T-helper 2 cell treated with Interferon-gamma antibody and Interleukin-4, amounts not matched to agents 5 μg/mL and 100 μg/mL, for 36 hours (primary cell): ENCODE results near the gene UNC13B.
A peak's percentile ranks its signal among the peaks of the same experiment; 100 is the strongest.
"Not testable (repeated sequence)": the region's sequence is repeated elsewhere in the genome, so short reads cannot be mapped to it uniquely, and the experiment has no call there.

Source experiments
- DNase-seq: peaks from one replicate; pipeline ENCODE4 v3.0.0; 2021; ENCODE audit warnings: low spot score
- H3K27ac Mint-ChIP-seq: one replicate; pipeline ENCODE4 v1.8.0; 2021; ENCODE audit warnings: mild to moderate bottlenecking, mixed read lengths
- H3K27me3 Mint-ChIP-seq: one replicate; pipeline ENCODE4 v1.8.0; 2021; ENCODE audit warnings: low read depth, mixed read lengths
- H3K36me3 Mint-ChIP-seq: one replicate; pipeline ENCODE4 v1.8.0; 2021; ENCODE audit warnings: low read depth, mixed read lengths
- H3K4me1 Mint-ChIP-seq: one replicate; pipeline ENCODE4 v1.8.0; 2021; ENCODE audit warnings: low read depth, mixed read lengths
- H3K4me3 Mint-ChIP-seq: one replicate; pipeline ENCODE4 v1.8.0; 2022; ENCODE audit warnings: mild to moderate bottlenecking, moderate library complexity, mixed read lengths
- H3K9me3 Mint-ChIP-seq: one replicate; pipeline ENCODE4 v1.8.0; 2021; ENCODE audit warnings: mixed read lengths

Gene UNC13B

DNA sequence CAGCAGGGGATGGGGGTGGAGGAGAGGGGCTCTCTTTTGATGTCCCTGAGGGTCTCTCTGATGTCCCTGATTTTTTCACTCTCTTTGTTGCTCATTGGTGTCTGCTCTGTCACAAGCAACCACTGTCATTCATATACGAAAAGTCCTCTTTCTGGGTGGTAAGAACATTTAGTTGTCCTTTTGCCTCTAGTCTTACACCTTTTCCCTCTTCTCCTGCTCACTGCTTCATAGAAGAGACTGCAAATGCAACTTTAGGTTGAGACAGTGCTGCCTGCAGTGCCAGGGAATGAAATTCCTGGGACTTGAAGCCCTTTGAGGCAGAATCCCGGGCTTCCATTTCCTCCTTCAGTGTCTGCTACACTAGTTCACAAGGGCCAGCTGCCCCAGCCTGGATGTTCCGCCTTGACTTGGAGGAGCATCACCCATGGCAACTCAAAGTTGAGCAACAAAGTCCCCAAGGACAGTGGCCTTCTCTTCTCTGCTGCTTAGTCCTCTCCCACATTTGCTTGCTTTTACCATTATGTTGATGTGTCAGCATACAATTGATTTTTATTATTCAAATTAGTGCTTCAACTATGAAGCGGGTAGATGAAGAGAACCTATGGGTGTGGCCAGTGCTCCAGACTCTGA is 233.4 kb downstream of the UNC13B start:
- Mint-ChIP-seq H3K4me1 (no peaks in the 10 kb centered on the region), H3K9me3 (no peaks in the 10 kb centered on the region), H3K36me3 (no peaks in the 10 kb centered on the region), H3K27me3 (no peaks in the 10 kb centered on the region), H3K27ac (no peak overlapping the region), H3K4me3 (no peak overlapping the region)
- DNase-seq = no peak

DNA sequence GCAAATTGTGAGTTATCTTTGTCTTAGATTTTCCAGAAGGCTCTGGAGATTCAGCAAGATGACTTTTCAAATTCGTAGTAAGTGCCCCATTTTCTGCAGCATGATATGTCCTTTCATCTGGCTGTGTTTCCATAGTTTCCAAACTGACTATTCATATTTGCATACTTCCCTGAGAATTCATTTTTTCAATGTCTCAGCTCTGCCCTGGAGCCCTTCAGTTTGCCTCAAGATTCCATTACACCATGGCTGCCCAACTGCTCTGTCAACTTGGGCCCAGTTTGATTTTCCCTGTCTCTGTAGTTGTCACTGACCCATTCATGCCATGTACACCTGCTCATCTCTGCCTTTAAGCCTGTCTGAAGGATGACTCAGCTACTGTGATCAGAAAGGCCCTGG is 233.9 kb downstream of the UNC13B start:
- no peaks in the 10 kb centered on the region for H3K4me1 Mint-ChIP-seq

DNA sequence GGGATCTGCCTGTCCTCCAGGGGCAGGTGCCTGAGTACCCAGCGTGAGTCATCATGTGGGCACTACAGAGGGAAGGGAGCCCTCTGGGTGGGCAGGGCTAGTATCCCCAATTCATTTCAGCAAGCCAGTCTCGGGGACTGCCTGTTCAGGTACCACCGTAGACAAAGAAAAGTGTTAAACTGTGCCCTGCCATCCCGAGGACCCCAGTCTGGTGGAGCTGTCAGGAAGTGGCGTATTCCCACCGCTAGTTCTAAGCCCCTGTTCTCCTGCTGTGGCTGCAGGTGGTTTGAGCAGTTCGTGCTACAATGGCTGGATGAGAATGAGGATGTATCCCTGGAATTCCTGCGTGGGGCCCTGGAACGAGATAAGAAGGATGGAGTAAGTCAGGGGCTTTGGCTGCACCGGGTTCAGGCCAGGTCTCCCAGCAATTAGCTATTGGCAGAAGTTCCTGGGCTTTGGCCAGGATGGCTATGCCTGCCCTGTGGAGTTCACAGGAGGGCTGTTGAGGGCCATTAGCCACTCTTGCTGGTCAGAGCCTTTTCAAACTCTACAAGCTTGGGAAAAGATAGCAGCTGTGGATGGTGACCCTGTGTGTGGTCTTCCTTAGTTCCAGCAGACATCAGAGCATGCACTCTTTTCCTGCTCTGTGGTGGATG is 234.9 kb downstream of the UNC13B start:
- Mint-ChIP-seq H3K9me3 (no peaks in the 10 kb centered on the region), H3K36me3 (no peaks in the 10 kb centered on the region), H3K27ac (no peak overlapping the region), H3K4me3 (no peak overlapping the region), H3K4me1 (no peaks in the 10 kb centered on the region), H3K27me3 (no peaks in the 10 kb centered on the region)
- DNase-seq = no peak

More for the DNA sequence above, 233.9 kb downstream of the UNC13B start:
- Mint-ChIP-seq H3K27me3 (no peaks in the 10 kb centered on the region), H3K4me3 (no peak overlapping the region), H3K36me3 (no peaks in the 10 kb centered on the region), H3K9me3 (no peaks in the 10 kb centered on the region), H3K27ac (no peak overlapping the region)
- no peak for DNase-seq

DNA sequence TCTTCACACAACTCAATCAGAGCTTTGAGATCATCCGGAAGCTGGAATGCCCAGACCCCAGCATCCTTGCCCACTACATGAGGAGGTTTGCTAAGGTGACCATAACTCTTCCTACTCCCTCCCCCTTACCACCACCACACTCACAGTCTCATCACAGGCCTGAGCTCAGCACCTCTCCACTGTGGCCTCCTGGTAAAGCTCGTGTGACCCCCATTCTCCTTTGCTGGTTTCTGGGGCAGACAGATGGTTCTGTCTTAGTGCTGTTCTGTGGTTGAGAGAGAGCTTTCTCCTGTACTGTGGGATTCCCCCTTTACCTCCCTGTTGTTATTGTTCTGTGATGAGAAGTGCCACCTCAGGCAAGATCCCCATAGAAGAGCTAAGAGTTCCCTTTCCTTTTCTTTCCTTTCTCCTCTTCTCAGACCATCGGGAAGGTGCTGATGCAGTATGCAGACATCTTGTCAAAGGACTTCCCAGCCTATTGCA is 235.4 kb downstream of the UNC13B start:
- Mint-ChIP-seq H3K27me3 (no peaks in the 10 kb centered on the region), H3K27ac (no peak overlapping the region), H3K4me3 (no peak overlapping the region), H3K4me1 (no peaks in the 10 kb centered on the region), H3K9me3 (no peaks in the 10 kb centered on the region), H3K36me3 (no peaks in the 10 kb centered on the region)
- DNase-seq = no peak

DNA sequence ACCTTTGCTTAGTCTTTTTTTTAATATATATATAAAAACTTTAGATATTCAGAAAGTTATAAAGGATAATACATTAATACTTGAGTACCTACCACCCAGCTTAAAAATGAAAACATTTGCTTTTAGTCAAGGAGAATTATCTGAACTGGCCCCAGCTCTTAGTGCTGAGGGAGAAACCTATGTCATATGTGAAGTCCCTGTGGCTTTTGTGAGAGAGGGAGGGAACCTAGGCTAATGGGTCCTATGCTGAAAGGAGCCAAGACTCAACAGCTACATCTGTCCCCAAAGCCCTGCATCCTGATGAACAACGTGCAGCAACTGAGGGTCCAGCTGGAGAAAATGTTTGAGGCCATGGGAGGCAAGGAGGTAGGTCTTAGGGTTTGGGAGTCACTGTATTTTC is 236.1 kb downstream of the UNC13B start:
- Mint-ChIP-seq H3K27ac (no peak overlapping the region), H3K27me3 (no peaks in the 10 kb centered on the region), H3K4me1 (no peaks in the 10 kb centered on the region), H3K36me3 (no peaks in the 10 kb centered on the region), H3K9me3 (no peaks in the 10 kb centered on the region), H3K4me3 (no peak overlapping the region)
- no peak for DNase-seq

DNA sequence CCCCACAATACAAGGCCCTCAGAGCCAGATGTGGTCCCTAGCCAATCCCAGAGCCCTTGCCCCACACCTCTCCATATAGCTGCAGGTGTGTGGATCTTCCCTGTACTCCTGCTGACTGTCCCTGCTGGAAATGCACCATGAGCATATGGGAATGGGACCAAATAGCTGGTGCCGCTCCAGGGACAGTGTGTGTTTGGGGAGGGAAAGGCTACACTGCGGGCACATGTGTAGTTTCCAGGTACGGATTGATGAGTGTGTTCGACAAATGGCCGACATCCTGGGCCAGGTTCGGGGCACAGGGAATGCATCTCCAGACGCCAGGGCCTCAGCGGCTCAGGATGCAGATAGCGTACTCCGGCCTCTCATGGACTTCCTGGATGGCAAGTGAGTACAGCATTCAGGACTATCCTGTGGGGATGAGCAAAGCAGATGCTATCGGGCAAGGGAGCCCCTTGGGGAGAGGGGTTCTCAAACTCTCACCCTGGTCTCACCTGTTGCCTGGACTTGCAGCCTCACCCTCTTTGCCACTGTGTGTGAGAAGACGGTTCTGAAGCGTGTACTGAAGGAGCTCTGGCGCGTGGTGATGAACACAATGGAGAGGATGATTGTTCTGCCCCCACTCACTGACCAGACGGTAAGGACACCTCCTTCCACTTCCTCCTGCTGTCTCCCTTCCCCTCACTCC is 237.0 kb downstream of the UNC13B start:
- H3K4me1 Mint-ChIP-seq = no peaks in the 10 kb centered on the region
- H3K4me3 Mint-ChIP-seq = no peak overlapping the region
- H3K9me3 Mint-ChIP-seq = no peaks in the 10 kb centered on the region
- no peaks in the 10 kb centered on the region for H3K27me3 Mint-ChIP-seq
- DNase-seq = no peak
- H3K36me3 Mint-ChIP-seq = no peaks in the 10 kb centered on the region
- no peak overlapping the region for H3K27ac Mint-ChIP-seq

DNA sequence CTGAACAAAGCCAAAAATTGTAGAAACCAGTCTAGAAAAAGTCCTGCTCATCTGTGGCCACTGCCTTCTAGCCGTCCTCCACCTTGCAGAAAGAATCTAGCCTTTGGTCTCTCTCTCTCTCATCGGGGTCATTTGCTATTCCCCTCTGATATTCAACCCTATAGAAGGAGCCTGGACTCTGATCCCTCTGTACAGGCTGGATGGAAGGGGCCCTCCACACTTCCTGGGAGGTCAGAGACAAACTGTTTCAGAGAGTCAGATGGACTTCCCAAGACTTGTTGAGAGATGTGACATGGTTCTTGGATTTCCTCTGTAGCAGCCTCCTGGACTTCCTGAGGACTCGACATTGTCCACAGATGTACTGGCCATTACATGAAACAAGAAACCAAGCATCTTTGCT is 243.1 kb downstream of the UNC13B start:
- no peak overlapping the region for H3K4me3 Mint-ChIP-seq

DNA sequence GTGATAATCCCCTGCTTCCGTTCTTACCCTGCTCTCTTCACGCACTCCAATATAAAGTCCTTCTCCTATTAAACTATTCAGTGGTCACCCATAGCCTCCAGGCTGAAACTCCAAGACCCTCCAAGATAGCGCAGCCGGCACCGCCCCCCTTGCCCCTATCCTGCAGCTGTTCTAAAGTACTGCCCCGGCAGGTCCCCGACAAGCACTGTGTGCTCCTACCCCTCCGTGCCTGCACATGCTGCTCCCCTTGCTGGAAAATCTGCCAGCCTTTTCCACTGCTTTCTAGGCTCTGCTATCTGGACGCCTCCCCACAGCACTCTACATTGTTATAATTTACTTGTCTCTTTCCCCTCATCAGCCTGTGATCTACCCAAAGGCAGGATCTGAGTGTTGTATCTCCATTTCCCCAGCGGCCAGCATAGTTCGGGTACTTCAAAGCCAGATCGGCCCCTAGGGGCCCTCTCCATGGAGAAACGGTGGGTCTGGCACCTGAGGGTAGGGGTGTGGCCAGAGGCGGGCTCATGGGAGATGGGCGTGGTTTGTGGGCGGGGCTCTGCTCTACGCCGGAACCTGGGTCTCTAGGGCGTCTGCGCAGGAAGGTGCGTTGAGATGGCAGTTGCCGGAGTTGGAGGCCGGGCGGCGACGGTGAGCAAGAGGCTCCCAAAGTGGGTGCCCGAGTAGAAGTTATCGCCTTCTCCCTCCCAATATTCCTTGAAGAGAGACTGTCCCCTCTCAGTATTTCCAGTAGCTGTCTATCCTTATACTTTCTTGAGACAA is 244.6 kb downstream of the UNC13B start:
- Mint-ChIP-seq H3K4me3 (no peak overlapping the region), H3K4me1 (no peaks in the 10 kb centered on the region), H3K27ac (peak overlapping the region; percentile 6), H3K27me3 (peaks cover 14% of the 10 kb centered on the region), H3K9me3 (no peaks in the 10 kb centered on the region), H3K36me3 (no peaks in the 10 kb centered on the region)
- peak; percentile 8 for DNase-seq

More for the DNA sequence above, 243.1 kb downstream of the UNC13B start:
- H3K27ac Mint-ChIP-seq = no peak overlapping the region
- H3K4me1 Mint-ChIP-seq = no peaks in the 10 kb centered on the region
- no peak for DNase-seq
- no peaks in the 10 kb centered on the region for H3K9me3 Mint-ChIP-seq
- no peaks in the 10 kb centered on the region for H3K36me3 Mint-ChIP-seq
- H3K27me3 Mint-ChIP-seq = peaks cover 14% of the 10 kb centered on the region

DNA sequence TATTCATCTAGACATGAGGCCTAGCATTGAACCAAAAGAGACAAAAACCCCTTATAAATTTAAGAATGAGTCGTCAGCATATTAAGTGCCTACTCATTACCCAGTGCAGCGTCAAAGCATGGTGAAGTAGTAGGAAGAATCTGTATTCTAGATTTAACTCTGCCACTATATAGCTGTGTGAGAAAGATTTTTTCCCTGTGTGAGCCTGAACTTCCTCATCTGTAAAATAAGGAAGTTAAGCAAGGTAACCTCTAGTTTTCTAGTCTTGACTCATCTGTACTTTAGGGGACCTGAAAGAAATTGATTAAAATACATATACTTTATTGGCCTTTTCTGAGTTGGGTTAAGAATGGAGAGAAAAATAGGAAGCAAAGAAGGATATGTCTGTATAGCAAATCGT is 246.0 kb downstream of the UNC13B start:
- no peak for DNase-seq
- H3K36me3 Mint-ChIP-seq = no peaks in the 10 kb centered on the region
- peaks cover 14% of the 10 kb centered on the region for H3K27me3 Mint-ChIP-seq
- no peak overlapping the region for H3K27ac Mint-ChIP-seq
- H3K4me3 Mint-ChIP-seq = no peak overlapping the region
- H3K9me3 Mint-ChIP-seq = no peaks in the 10 kb centered on the region
- H3K4me1 Mint-ChIP-seq = no peaks in the 10 kb centered on the region

DNA sequence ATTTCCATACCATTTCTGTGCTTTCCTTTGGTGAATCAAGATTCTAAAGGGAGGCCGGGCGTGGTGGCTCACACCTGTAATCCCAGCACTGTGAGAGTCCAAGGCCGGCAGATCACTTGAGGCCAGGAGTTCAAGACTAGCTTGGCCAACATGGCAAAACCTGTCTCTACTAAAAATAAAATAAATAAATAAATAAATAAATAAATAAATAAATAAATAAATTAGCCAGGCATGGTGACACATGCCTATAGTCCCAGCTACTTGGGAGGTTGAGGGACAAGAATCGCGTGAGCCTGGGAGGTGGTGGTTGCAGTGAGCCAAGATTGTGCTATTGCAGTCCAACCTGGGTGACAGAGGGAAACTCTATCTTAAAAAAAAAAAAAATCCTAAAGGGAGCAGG is 247.6 kb downstream of the UNC13B start:
- H3K9me3 Mint-ChIP-seq, H3K27ac Mint-ChIP-seq, DNase-seq, H3K36me3 Mint-ChIP-seq, H3K4me1 Mint-ChIP-seq, H3K4me3 Mint-ChIP-seq: not testable (repeated sequence)
- peaks cover 22% of the 10 kb centered on the region for H3K27me3 Mint-ChIP-seq

DNA sequence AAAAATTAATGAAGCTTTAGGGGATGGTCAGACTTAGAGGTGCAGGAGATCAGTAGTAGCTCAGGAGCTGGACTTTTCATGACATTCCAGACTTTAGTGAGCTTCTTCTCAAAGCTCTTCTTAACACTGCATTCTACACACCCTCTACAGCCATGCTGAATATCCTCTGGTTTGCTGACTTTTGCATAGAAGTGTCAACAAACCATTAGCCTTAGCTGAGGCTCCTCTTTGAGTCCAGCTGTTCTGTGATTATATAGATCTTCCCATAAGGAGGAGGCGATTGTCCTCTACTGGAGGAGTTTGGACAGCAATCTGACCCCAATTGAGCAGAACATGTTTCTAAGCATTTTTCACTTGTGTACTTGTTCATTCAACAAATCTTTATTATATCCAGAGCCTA is 253.1 kb downstream of the UNC13B start:
- no peaks in the 10 kb centered on the region for H3K9me3 Mint-ChIP-seq
- H3K4me1 Mint-ChIP-seq = no peaks in the 10 kb centered on the region
- peaks cover 23% of the 10 kb centered on the region for H3K27me3 Mint-ChIP-seq
- no peak for DNase-seq
- no peak overlapping the region for H3K27ac Mint-ChIP-seq
- H3K4me3 Mint-ChIP-seq = no peak overlapping the region
- H3K36me3 Mint-ChIP-seq = no peaks in the 10 kb centered on the region

DNA sequence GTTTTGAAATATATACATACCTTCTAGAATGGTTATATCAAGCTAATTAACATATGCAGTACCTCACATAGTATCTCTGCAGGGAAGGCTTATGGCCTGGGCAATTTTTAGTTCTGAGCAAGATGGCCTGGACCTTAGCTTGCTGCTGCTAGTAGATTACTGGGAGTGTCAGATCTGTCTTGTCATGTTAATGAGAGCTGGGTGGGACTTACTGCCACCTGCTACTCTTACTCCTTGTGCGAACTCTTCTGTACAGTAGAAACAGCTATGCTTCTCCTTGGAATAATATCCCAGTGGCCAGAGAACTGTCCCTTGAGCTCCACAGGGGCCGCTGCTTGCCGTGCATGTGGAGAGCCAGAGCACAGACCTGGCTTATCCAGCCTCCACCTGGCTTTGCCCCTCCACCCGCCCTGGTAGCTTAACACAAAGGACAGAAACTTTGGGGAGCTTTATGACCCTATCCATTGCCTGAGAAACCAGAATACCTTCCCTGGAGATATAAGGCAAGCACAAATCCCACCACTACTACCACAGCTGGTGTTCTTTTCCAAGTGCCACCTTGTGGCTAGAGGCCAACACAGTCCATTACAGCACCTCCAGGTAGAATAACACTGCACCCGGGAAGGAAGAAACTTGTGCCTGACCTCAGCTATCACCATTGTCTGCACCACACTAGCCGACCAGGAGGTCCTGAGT is 253.7 kb downstream of the UNC13B start:
- peaks cover 23% of the 10 kb centered on the region for H3K27me3 Mint-ChIP-seq
- H3K36me3 Mint-ChIP-seq = no peaks in the 10 kb centered on the region
- H3K4me1 Mint-ChIP-seq = no peaks in the 10 kb centered on the region
- DNase-seq = no peak
- no peaks in the 10 kb centered on the region for H3K9me3 Mint-ChIP-seq
- H3K27ac Mint-ChIP-seq = no peak overlapping the region
- H3K4me3 Mint-ChIP-seq = no peak overlapping the region

DNA sequence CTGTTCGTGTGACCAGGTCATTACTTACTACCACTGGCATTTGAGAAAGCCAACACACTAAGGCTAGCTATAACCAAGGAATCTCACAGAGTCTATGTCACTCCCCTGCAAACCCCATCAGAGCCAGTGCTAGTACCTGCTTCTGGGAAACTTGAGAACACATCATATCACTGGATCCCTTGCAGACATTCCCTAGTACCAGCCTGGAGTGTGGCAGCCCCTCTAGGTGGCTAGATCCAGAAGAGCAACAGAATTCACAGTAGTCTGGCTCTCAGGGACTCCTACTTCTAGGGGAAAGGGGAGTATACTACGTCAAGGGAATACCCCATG is 254.3 kb downstream of the UNC13B start:
- Mint-ChIP-seq H3K36me3 (no peaks in the 10 kb centered on the region), H3K27me3 (peaks cover 23% of the 10 kb centered on the region), H3K27ac (no peak overlapping the region), H3K4me1 (no peaks in the 10 kb centered on the region), H3K9me3 (no peaks in the 10 kb centered on the region), H3K4me3 (no peak overlapping the region)
- DNase-seq = no peak
